ENCODE results near the gene MAGEB17.

Gene MAGEB17

DNA sequence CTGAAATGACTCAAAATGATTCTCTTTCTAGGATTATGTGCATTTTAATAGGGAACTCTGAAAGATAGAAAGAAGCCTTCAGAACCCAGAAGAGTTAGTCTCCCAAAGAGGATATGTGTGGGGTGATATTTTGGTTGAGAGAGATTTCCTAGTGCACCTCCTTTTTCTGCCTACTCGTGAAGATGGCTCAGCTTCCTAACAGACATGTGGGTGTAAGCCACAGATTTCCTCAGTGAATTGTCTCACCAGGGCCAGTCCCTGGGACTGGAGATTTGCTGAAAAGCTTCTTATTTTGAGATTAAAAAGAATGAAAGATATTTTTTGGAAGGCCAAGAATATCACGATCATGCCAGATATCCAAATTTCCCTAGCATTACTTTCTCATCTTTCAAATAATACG lies 42.8 kb downstream of the MAGEB17 start:
- DNase-seq (ENCODE audit: low spot score), result no peak

DNA sequence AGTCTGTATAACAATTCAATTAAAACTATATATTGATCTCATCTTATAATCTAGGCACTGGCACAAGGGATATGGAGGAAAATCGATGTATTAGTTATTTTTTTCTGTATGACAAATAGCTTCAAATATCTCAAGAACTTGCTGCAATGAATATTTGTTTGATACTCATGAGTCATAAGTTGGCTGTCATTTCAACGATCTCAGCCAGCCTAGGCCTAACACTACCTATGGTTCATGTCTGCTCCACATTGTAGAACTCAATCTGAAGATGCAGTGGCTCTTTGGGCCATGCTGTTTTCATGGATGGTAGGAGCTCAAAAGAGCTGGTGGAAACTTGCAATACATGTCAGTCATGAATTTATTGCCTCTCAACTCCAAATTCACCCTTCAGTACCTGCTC lies 44.7 kb downstream of the MAGEB17 start:
- DNase-seq (ENCODE audit: low spot score), result no peak

DNA sequence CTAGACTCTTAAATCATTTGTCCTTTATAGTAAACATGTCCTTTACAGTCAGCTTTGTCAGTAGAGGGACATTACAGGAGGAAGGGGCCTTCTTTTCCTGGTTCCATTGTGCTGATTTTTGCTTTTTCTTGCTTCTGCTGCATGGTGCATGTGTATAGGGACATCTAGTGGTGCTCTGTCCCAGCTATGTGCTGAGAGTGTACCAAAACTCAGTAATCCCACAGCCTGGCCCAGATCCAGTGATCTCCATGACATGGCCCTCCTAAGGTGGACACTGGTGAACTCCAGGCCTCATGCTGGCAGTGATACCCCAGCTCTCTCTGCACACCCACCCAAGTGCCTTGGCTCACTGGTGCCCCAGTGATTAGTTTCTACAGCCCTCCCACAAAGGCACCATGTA lies 45.2 kb downstream of the MAGEB17 start:
- DNase-seq (ENCODE audit: low spot score), result no peak

DNA sequence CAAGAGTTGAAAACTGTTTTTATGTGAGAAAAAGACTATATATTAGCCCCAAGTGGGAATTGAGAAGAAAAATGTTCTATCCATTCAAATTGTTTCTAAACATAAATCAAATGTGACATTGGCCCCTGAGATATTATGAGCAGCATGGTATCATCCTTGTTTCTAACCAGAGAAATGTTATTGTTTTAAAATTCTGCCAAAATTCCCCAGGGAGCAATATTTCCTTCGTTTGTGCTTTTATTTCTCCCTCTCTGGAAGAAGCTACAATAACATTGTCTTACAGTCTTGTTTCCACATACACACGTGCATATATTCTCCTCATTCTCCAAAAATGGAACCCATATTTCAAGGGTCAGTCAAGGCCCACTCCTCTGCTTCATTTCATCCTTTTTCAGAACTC lies 46.7 kb downstream of the MAGEB17 start:
- DNase-seq (ENCODE audit: low spot score), result no peak

DNA sequence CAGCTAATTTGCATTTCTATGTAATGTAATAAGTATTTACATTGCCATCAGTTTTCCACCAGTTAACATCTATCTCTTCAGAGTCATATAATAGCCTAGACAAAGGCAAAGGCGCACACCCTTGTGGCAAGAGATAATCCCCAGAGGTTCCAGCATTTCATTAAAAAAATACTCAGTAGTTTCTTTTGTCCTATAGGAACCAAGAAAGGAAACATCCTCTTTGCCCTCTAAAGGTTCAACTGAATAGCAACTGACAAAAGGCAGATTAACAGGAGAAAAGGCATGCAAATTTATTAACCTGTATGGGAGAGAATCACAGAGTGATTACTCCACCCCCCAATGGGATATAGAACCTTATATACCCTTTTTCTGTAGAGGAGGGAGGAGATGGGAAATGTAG lies 48.4 kb downstream of the MAGEB17 start:
- DNase-seq (ENCODE audit: low spot score), result no peak
